ENCODE results near the gene P2RX1.

Gene P2RX1

GRCh38 chr17:3915995-3916696 lies at the start of gene P2RX1:
Gene P2RX1 (minus strand): TSS chr17:3916465. CDS start chr17:3916225, 240 bp downstream.
- no peak for DNase-seq (ENCODE audit: low spot score)
- in situ Hi-C loops (cut with MboI; ENCODE audit: low sequenced_read_pairs, unreplicated experiment) = no loop called here
- no peak for TF ChIP-seq CTCF (IDR thresholded peaks at IDR 0.05; ENCODE audit: borderline replicate concordance, control extremely low read depth, extremely low read depth, insufficient read depth, missing control alignments)

- in situ Hi-C loops (cut with MboI; ENCODE audit: low sequenced_read_pairs, unreplicated experiment) = no loop called here
- DNase-seq (ENCODE audit: low spot score) = peak; percentile 89
- TF ChIP-seq CTCF (IDR thresholded peaks at IDR 0.05; ENCODE audit: borderline replicate concordance, control extremely low read depth, extremely low read depth, insufficient read depth, missing control alignments) = peak; percentile 18
These were observed 49.0 kb upstream of the P2RX1 start for GRCh38 chr17:3965118-3965800.

- in situ Hi-C loops (cut with MboI; ENCODE audit: low sequenced_read_pairs, unreplicated experiment) = no loop called here
These were observed 48.2 kb upstream of the P2RX1 start, which contains the start of gene ATP2A3 for GRCh38 chr17:3964203-3965117. Gene ATP2A3 (minus strand): TSS chr17:3964437. CDS start chr17:3964291, 146 bp downstream.

GRCh38 chr17:3963237-3964201 lies 47.3 kb upstream of the P2RX1 start:
- peak; percentile 77 for DNase-seq (ENCODE audit: low spot score)
- in situ Hi-C loops (cut with MboI; ENCODE audit: low sequenced_read_pairs, unreplicated experiment) = no loop called here
- TF ChIP-seq CTCF (IDR thresholded peaks at IDR 0.05; ENCODE audit: borderline replicate concordance, control extremely low read depth, extremely low read depth, insufficient read depth, missing control alignments) = no peak

More at GRCh38 chr17:3964203-3965117, 48.2 kb upstream of the P2RX1 start, which contains the start of gene ATP2A3:
- no peak for TF ChIP-seq CTCF (IDR thresholded peaks at IDR 0.05; ENCODE audit: borderline replicate concordance, control extremely low read depth, extremely low read depth, insufficient read depth, missing control alignments)
- peak; percentile 93 for DNase-seq (ENCODE audit: low spot score)

GRCh38 chr17:3962965-3963236 lies 46.6 kb upstream of the P2RX1 start:
- in situ Hi-C loops (cut with MboI; ENCODE audit: low sequenced_read_pairs, unreplicated experiment) = no loop called here
- DNase-seq (ENCODE audit: low spot score) = no peak
- no peak for TF ChIP-seq CTCF (IDR thresholded peaks at IDR 0.05; ENCODE audit: borderline replicate concordance, control extremely low read depth, extremely low read depth, insufficient read depth, missing control alignments)
